Activated CD4-positive, alpha-beta T cell treated with anti-CD3 and anti-CD28 coated beads for 36 hours (primary cell): ENCODE results near the gene SLC16A11. TPM values are rescaled to one million over a fixed set of nuclear protein-coding genes. Genes with fewer than 3 reads are reported as not detected.
"Not testable (repeated sequence)": the region's sequence is repeated elsewhere in the genome, so short reads cannot be mapped to it uniquely, and the experiment has no call there.

Source experiments
- ATAC-seq: fragments of 200-7000 bp; cut with Tn5 transposase; one replicate; pipeline ENCODE4 v1.10.0; 2021; ENCODE audit warnings: mild to moderate bottlenecking, moderate library complexity
- CTCF ChIA-PET: fragments of 350-600 bp; sonication (Branson Sonifier 250); formaldehyde crosslinking; loops from one replicate; lab custom pipeline; 2021; ENCODE audit warnings: antibody characterized with exemption; lab: Charles Lee
- POLR2A ChIA-PET: fragments of 350-600 bp; sonication (Branson Sonifier 250); formaldehyde crosslinking; loops from one replicate; lab custom pipeline; 2021; ENCODE audit warnings: antibody characterized with exemption, inconsistent platforms; lab: Charles Lee
- DNase-seq: peaks from one replicate; pipeline ENCODE4 v3.0.0-alpha.2; 2020
- H3K27ac Mint-ChIP-seq: one replicate; pipeline ENCODE4 v1.8.0; 2021; ENCODE audit warnings: mixed read lengths
- H3K27me3 Mint-ChIP-seq: one replicate; pipeline ENCODE4 v1.8.0; 2021; ENCODE audit warnings: mixed read lengths
- H3K36me3 Mint-ChIP-seq: one replicate; pipeline ENCODE4 v1.8.0; 2021; ENCODE audit warnings: low read depth, mixed read lengths
- H3K4me1 Mint-ChIP-seq: one replicate; pipeline ENCODE4 v1.8.0; 2021; ENCODE audit warnings: mixed read lengths
- H3K4me3 Mint-ChIP-seq: one replicate; pipeline ENCODE4 v1.8.0; 2021; ENCODE audit warnings: mild to moderate bottlenecking, moderate library complexity, mixed read lengths
- H3K9me3 Mint-ChIP-seq: one replicate; pipeline ENCODE4 v1.8.0; 2021; ENCODE audit warnings: low read depth, mixed read lengths
- intact Hi-C, 2 experiments: fragments of 100-400 bp; cut with DNase I in 1 of 2; cut with micrococcal nuclease in 1 of 2; formaldehyde crosslinking; loops; one replicate each; pipeline versions ENCODE4 v1.14.2 to v1.15.1; 2022 to 2024; cut with DNase I, micrococcal nuclease
- total RNA-seq, 2 experiments: library from RNA; stranded (reverse); gene quantifications; one replicate each; pipeline ENCODE4 v1.2.3, GENCODE V29; 2021

SLC16A11 gene, protein sequence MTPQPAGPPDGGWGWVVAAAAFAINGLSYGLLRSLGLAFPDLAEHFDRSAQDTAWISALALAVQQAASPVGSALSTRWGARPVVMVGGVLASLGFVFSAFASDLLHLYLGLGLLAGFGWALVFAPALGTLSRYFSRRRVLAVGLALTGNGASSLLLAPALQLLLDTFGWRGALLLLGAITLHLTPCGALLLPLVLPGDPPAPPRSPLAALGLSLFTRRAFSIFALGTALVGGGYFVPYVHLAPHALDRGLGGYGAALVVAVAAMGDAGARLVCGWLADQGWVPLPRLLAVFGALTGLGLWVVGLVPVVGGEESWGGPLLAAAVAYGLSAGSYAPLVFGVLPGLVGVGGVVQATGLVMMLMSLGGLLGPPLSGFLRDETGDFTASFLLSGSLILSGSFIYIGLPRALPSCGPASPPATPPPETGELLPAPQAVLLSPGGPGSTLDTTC
- total RNA-seq = 1 to 10 TPM; 1.2 to 1.5 TPM

DNA sequence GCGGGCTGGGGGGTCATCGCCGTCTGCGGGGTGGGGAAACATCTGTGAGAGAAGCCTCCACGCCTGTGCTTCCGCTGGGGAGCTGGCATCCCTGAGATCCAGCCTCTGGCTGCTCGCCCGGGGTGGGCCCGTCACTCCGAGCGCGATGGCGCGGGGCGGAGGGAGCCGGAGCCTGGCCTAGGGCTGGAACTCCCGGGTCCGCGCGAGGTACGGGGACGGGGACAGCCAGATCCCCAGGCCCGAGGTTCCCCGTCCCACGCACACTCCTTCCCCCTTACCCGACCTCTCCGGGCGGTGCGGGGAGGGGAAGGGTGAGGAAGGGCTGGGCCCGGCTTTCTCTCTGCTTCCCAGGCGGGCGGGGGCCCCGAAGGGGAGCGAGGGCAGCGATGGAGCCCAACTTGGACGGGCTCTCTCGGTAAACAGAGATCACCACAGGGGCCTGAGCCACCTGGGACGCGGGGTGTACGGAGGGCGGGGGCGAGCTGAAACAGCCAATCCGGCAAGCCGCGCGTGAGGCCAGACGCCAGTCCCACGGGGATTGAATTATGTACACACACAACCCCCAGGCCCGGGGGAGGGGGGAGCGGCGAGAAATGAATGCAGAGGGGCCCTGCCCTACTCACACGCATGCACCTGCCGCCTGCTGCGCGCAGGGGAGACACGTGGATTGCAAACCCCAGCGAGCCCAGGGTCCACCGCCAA lies at the start of gene SLC16A11:
Gene SLC16A11 (minus strand): TSS at position 596 of the 702 bp plus-strand sequence. CDS start 579 bp downstream, at position 17.
- peak; percentile 4 for ATAC-seq
- H3K4me3 Mint-ChIP-seq = peak within 1 kb of the TSS; percentile 70
- intact Hi-C loops = loop anchor here in 1 of 2 experiments (10.0 kb wide), 2 partner anchors 531 to 801 kb away; partner anchors contain the start of gene CD68
- H3K27ac Mint-ChIP-seq = peak within 1 kb of the TSS; percentile 42
- peaks cover 3% of the 10 kb centered on the region for H3K27me3 Mint-ChIP-seq
- CTCF ChIA-PET = interaction anchor here (0.6 to 3.4 kb wide), 5 partner anchors 22 to 517 kb away, joined by 3 to 136 read pairs (median 3); no protein-coding TSS in a partner anchor
- no peaks in the 10 kb centered on the region for H3K36me3 Mint-ChIP-seq
- POLR2A ChIA-PET = interaction anchor here (2.4 kb wide), 1 partner anchor 89 kb away, joined by 15 read pairs; no protein-coding TSS in a partner anchor
- peaks cover 37% of the 10 kb centered on the region for H3K4me1 Mint-ChIP-seq
- no peaks in the 10 kb centered on the region for H3K9me3 Mint-ChIP-seq
- DNase-seq = peak; percentile 66

DNA sequence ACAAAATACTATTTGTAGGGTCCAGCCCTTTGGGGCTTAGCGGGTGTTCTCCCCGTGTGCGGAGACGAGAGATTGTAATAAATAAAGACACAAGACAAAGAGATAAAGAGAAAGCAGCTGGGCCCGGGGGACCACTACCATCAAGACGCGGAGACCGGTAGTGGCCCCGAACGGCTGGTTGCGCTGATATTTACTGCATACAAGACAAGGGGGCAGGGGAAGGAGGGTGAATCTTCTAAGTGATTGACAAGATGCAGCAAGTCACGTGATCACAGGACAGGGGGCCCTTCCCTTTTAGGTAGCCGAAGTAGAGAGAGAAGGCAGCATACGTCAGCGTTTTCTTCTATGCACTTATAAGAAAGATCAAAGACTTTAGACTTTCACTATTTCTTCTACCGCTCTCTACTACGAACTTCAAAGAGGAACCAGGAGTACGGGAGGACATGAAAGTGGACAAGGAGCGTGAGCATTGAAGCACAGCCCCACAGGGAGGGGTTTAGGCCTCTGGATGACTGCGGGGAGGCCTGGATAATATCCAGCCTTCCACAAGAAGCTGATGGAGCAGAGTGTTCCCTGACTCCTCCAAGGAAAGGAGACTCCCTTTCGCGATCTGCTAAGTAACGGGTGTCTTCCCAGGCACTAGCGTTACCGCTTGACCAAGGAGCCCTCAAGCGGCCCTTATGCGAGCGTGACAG lies 47.6 kb upstream of the SLC16A11 start:
- ATAC-seq, CTCF ChIA-PET, H3K4me1 Mint-ChIP-seq, H3K9me3 Mint-ChIP-seq, intact Hi-C loops, H3K27ac Mint-ChIP-seq, H3K4me3 Mint-ChIP-seq, H3K36me3 Mint-ChIP-seq, POLR2A ChIA-PET: not testable (repeated sequence)
- H3K27me3 Mint-ChIP-seq = peaks cover 10% of the 10 kb centered on the region
- DNase-seq = peak; percentile 58

DNA sequence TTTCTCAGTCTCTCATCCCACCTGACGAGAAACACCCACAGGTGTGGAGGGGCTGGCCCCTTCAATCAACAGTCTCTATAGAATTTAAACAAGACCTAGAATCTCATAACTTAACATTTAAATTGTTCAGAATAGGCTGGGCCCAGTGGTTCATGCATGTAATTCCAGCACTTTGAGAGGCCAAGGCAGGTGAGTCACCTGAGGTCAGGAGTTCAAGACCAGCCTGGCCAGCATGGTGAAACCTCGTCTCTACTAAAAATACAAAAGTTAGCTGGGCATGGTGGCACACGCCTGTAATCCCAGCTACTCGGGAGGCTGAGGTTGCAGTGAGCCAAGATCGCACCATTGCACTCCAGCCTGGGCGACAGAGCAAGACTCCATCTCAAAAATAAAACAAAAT lies 45.7 kb upstream of the SLC16A11 start:
- POLR2A ChIA-PET, ATAC-seq, CTCF ChIA-PET, H3K27me3 Mint-ChIP-seq, DNase-seq, H3K27ac Mint-ChIP-seq, H3K36me3 Mint-ChIP-seq, H3K9me3 Mint-ChIP-seq, H3K4me3 Mint-ChIP-seq, H3K4me1 Mint-ChIP-seq, intact Hi-C loops: not testable (repeated sequence)

DNA sequence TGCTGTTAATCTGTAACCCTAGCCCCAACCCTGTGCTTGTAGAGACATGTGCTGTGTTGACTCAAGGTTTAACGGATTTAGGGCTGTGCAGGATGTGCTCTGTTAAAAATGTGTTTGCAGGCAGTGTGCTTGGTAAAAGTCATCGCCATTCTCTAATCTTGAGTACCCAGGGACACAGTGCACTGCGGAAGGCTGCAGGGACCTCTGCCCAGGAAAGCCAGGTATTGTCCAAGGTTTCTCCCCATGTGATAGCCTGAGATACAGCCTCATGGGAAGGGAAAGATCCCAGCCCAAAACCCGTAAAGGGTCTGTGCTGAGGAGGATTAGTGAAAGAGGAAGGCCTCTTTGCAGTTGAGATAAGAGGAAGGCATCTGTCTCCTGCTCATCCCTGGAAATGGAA lies 44.5 kb upstream of the SLC16A11 start:
- H3K36me3 Mint-ChIP-seq, H3K4me1 Mint-ChIP-seq, intact Hi-C loops, CTCF ChIA-PET, H3K9me3 Mint-ChIP-seq, H3K4me3 Mint-ChIP-seq, DNase-seq, H3K27ac Mint-ChIP-seq, ATAC-seq, POLR2A ChIA-PET: not testable (repeated sequence)
- H3K27me3 Mint-ChIP-seq = peaks cover 11% of the 10 kb centered on the region

DNA sequence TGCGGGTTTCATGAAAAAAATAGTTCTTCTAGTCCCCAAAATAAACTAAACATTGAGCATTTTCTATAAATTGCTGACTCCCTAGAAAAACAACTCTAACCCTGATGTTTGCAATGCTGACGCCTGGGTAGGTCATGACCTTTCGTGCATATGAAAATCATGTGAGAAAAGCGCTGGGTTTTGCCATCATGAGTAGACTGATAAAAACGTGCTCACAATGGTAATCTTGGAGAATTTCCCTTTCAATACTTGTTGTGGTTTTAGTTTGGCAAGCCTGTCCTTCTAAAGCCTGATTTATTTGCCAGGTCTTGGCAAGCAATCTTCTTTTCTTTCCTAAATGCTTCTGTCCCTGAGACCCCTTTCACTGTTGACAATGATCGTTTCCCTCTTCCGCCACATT lies 40.2 kb upstream of the SLC16A11 start:
- no peak overlapping the region for H3K4me3 Mint-ChIP-seq
- DNase-seq (no peak), ATAC-seq (no peak)
- ChIA-PET POLR2A (no interaction called here), CTCF (no interaction called here)
- intact Hi-C loops = no loop called here
- no peaks in the 10 kb centered on the region for H3K9me3 Mint-ChIP-seq
- H3K36me3 Mint-ChIP-seq = no peaks in the 10 kb centered on the region
- H3K27me3 Mint-ChIP-seq = peaks cover 9% of the 10 kb centered on the region
- H3K4me1 Mint-ChIP-seq = peaks cover 21% of the 10 kb centered on the region
- no peak overlapping the region for H3K27ac Mint-ChIP-seq

DNA sequence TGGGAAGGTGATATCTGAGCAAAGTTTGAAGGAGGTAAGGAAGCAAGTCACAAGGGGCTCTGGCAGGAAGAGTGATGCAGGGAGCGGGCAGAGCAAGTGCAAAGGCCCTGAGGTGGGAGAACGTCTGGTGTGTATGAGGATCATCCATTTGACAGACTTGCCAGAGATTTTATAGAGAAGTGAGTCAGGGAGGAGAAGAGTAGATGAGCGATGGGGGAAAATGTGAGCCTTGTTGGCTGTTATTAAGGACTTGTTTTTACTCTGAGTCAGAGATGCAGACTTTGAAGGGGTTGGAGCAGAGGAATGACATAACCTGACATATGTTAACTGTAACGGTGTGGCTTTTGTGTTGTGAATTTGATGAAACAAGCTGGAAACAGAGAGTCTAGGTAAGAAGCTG lies 39.7 kb upstream of the SLC16A11 start:
- Mint-ChIP-seq H3K27ac (no peak overlapping the region), H3K4me1 (peaks cover 21% of the 10 kb centered on the region), H3K27me3 (peaks cover 7% of the 10 kb centered on the region), H3K4me3 (no peak overlapping the region), H3K36me3 (no peaks in the 10 kb centered on the region), H3K9me3 (no peaks in the 10 kb centered on the region)
- DNase-seq = no peak
- intact Hi-C loops = no loop called here
- POLR2A ChIA-PET = no interaction called here
- CTCF ChIA-PET = no interaction called here
- ATAC-seq = no peak

DNA sequence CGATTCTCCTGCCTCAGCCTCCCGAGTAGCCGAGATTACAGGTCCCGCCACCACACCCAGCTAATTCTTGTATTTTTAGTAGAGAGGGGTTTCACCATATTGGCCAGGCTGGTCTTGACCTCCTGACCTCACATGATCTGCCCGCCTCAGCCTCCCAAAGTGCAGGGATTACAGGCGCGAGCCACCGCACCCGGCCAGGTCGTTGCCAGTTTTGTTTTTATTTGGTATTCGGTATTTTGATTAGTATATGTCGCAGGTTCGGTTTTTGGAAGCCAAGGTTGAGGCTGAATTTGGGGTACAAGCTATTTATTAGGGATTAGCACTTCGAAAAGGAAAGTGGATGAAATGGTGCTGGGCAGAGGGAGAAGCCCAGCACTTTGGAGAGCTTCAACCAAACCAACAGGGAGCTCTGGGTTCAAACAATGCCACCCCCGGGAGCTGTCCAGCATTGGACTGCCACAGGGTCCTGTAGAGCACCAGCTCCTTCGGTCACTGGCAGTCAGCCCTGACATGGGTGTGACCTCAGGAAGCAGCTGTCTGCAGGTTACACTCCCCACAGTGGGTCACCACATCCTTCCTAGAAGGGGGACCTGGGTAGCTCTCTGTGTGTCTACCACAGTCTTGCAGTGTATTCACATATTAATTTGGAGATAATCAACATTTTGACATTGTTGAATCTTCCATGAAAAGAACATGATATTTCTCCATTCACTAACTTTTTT lies 37.6 kb upstream of the SLC16A11 start:
- DNase-seq = peak; percentile 25

DNA sequence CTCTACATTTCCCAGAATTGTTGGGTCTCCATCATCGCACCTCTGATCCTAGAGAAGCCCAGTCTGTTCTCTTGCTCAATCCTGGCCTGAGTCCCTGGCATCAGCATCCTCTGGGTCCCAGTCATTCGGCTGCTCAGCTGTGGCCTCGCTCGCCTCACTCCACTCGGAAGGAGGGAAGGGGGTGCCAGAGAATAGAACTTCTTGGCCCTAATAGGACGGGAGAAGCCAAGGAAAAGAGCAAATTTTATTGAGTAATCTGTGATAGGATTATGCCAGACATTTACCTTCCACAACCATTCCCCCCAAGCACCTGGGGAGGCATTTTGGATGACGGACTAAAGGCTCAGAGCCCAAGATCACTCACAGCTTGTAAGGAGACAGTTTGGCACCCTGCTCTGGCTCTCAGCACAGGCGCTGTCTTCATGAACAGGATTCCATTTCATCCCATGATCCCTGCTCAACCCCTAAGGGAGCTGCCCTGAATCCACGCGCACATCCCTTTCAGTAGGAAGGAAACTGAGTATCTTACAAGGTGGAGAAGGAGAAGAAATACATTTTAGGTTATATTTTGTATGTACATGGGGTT lies 36.7 kb upstream of the SLC16A11 start:
- ChIA-PET CTCF (interaction anchor here (0.7 kb wide), 1 partner anchor 58 kb away, joined by 3 read pairs; no protein-coding TSS in a partner anchor), POLR2A (no interaction called here)
- H3K36me3 Mint-ChIP-seq = no peaks in the 10 kb centered on the region
- peaks cover 21% of the 10 kb centered on the region for H3K4me1 Mint-ChIP-seq
- no peak for DNase-seq
- ATAC-seq = no peak
- intact Hi-C loops = no loop called here
- peaks cover 1% of the 10 kb centered on the region for H3K27me3 Mint-ChIP-seq
- H3K27ac Mint-ChIP-seq = no peak overlapping the region
- no peaks in the 10 kb centered on the region for H3K9me3 Mint-ChIP-seq
- no peak overlapping the region for H3K4me3 Mint-ChIP-seq

More for the DNA sequence above, 37.6 kb upstream of the SLC16A11 start:
- CTCF ChIA-PET = interaction anchor here (1.4 kb wide), 1 partner anchor 171 kb away, joined by 4 read pairs; no protein-coding TSS in a partner anchor
- no peak overlapping the region for H3K27ac Mint-ChIP-seq
- peak; percentile 49 for ATAC-seq
- POLR2A ChIA-PET = no interaction called here
- H3K36me3 Mint-ChIP-seq = no peaks in the 10 kb centered on the region
- H3K4me3 Mint-ChIP-seq = no peak overlapping the region
- no peaks in the 10 kb centered on the region for H3K9me3 Mint-ChIP-seq
- peaks cover 21% of the 10 kb centered on the region for H3K4me1 Mint-ChIP-seq
- intact Hi-C loops = no loop called here
- H3K27me3 Mint-ChIP-seq = peaks cover 4% of the 10 kb centered on the region

DNA sequence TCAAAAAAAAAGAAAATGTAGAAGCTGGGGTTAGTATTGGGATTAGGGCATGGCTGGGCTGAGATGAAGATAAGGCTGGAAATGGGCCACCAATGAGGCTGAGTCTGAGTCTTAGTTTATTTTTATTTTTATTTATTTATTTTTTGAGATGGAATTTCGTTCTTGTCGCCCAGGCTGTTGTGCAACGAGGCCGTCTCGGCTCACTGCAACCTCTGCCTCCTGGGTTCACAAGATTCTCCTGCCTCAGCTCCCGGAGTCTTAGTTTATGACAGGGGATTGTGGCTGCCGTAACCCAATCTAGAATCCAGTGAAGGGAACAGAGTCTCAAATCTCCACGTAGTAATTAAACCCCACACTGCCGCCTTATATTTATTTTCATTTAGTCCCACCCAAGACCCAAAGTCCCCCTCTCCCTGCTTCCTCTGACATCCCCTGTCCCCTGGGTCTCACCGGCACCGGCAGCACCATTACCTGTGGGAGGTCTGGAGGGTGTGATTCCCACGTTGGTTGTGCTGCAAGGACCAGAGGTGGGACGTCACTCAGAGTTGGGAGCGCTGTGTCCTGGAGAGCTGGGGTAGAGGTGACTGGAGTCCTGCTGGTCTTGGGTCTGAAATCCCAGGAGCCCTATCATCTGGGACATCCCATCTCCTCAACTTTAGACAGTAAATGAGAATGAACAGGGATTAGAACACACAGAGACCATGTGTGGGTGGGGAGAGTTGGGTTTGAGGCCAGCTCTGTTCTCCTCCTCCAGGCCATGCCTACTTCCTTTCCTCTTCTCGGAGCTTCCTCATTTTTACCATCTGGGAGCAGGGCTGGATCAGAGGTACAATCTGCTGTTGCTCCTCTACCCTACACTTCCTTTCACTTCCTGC lies 35.9 kb upstream of the SLC16A11 start, which contains the start of gene CLEC10A:
Gene CLEC10A (minus strand): TSS at position 671 of the 875 bp plus-strand sequence. CDS start 1,439 bp downstream, outside the sequence.
- POLR2A ChIA-PET = no interaction called here
- peaks cover 21% of the 10 kb centered on the region for H3K4me1 Mint-ChIP-seq
- H3K36me3 Mint-ChIP-seq = no peaks in the 10 kb centered on the region
- peaks cover 1% of the 10 kb centered on the region for H3K27me3 Mint-ChIP-seq
- intact Hi-C loops = no loop called here
- no peak within 1 kb of the TSS for H3K27ac Mint-ChIP-seq
- DNase-seq (no peak), ATAC-seq (no peak)
- H3K9me3 Mint-ChIP-seq = no peaks in the 10 kb centered on the region
- CTCF ChIA-PET = interaction anchor here (0.5 to 1.0 kb wide), 3 partner anchors 16 to 59 kb away, joined by 3 read pairs; no protein-coding TSS in a partner anchor
- no peak within 1 kb of the TSS for H3K4me3 Mint-ChIP-seq

DNA sequence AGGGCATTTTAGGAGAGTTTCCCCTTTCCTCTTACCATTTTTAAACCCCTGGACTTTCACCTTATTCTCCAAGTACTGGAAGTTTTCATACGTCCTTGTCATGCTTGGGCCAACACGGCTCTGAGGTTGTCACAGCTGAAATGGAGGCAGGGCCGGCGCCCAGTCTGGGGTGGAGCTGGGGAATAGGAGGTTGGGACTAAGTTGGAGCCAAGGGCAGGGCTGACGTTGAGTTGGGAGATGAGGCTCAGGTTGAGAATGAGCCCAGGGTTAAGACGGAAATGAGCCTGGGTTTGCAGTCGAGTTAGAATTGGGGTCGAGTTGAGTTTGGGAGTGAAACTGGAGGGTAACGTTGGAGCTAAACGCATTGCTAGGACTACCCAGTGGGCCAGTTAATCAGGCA lies 34.8 kb upstream of the SLC16A11 start:
- Mint-ChIP-seq H3K4me3 (no peak overlapping the region), H3K4me1 (peaks cover 14% of the 10 kb centered on the region), H3K9me3 (no peaks in the 10 kb centered on the region), H3K27me3 (no peaks in the 10 kb centered on the region), H3K36me3 (no peaks in the 10 kb centered on the region), H3K27ac (peak overlapping the region; percentile 3)
- intact Hi-C loops = no loop called here
- CTCF ChIA-PET = interaction anchor here (1.0 kb wide), 1 partner anchor 55 kb away, joined by 3 read pairs; no protein-coding TSS in a partner anchor
- POLR2A ChIA-PET = no interaction called here
- no peak for DNase-seq
- ATAC-seq = no peak
